IMR-90 (cell line): ENCODE measurements around the gene BRK1. TPM values are rescaled to one million over a fixed set of nuclear protein-coding genes. Genes with fewer than 3 reads are reported as not detected.

Source experiments
- ATAC-seq: fragments of 200-7000 bp; cut with Tn5 transposase; 2 replicates; pipeline ENCODE4 v1.9.1; 2020; ENCODE audit warnings: low read depth, mild to moderate bottlenecking, moderate library complexity
- BruUV-seq: library from RNA; stranded (reverse); fragments of 400-500 nt; replicated peaks from 2 replicates; lab custom pipeline; 2021; lab: Mats Ljungman, UMichigan
- CTCF ChIA-PET: fragments of 300-600 bp; formaldehyde crosslinking; extraction: SDS; loops from one replicate; lab custom pipeline; 2021; ENCODE audit warnings: antibody characterized with exemption; lab: Yijun Ruan, JAX
- POLR2A ChIA-PET: fragments of 300-600 bp; sonication (Branson Sonifier 250); formaldehyde crosslinking; loops from one replicate; lab custom pipeline; 2022; ENCODE audit warnings: antibody characterized with exemption; ENCODE audit not compliant: unreplicated experiment; lab: Charles Lee
- DNase-seq: peaks from one replicate; pipeline ENCODE4 v3.0.0; 2013
- H2AFZ ChIP-seq: replicated peaks from 2 replicates; pipeline ENCODE3; 2013; ENCODE audit warnings: low read length, mild to moderate bottlenecking; ENCODE audit not compliant: poor library complexity
- H2AK5ac ChIP-seq: 2 replicates; pipeline ENCODE4 v1.6.1; 2013; ENCODE audit warnings: low read depth, low read length, inconsistent platforms
- H2AK9ac ChIP-seq: replicated peaks from 2 replicates; pipeline ENCODE3; 2013; ENCODE audit warnings: mild to moderate bottlenecking, low read depth, low read length, moderate library complexity; ENCODE audit not compliant: poor library complexity
- H2BK120ac ChIP-seq: 2 replicates; pipeline ENCODE4 v1.6.1; 2013; ENCODE audit warnings: low read depth, low read length, inconsistent platforms
- H2BK15ac ChIP-seq: 3 replicates; pipeline ENCODE4 v1.6.1; 2013; ENCODE audit warnings: low read depth, low read length, inconsistent platforms
- H2BK20ac ChIP-seq: 2 replicates; pipeline ENCODE4 v1.6.1; 2013; ENCODE audit warnings: low read depth, mild to moderate bottlenecking, inconsistent platforms, low read length, moderate library complexity
- H2BK5ac ChIP-seq: 2 replicates; pipeline ENCODE4 v1.6.1; 2013; ENCODE audit warnings: mild to moderate bottlenecking, low read depth, low read length, inconsistent platforms; ENCODE audit not compliant: poor library complexity, severe bottlenecking
- H3K14ac ChIP-seq: replicated peaks from 2 replicates; pipeline ENCODE4 v1.6.1; 2013; ENCODE audit warnings: low read depth, low read length, inconsistent platforms
- H3K18ac ChIP-seq: 2 replicates; pipeline ENCODE4 v1.6.1; 2013; ENCODE audit warnings: low read depth, low read length, control low read depth
- H3K23ac ChIP-seq: 2 replicates; pipeline ENCODE4 v1.6.1; 2013; ENCODE audit warnings: low read depth, low read length, inconsistent platforms
- H3K27ac ChIP-seq: 2 replicates; pipeline ENCODE4 v1.5.1; 2013; ENCODE audit warnings: mild to moderate bottlenecking, control low read depth, low read length; ENCODE audit not compliant: insufficient read depth
- H3K27me3 ChIP-seq: 2 replicates; pipeline ENCODE4 v1.6.1; 2013; ENCODE audit warnings: low read length; ENCODE audit not compliant: control insufficient read depth, insufficient read depth
- H3K36me3 ChIP-seq: 2 replicates; pipeline ENCODE4 v1.6.1; 2013; ENCODE audit warnings: low read length, mixed read lengths; ENCODE audit not compliant: control insufficient read depth, insufficient read depth
- H3K4ac ChIP-seq: 2 replicates; pipeline ENCODE4 v1.6.1; 2013; ENCODE audit warnings: low read depth, low read length, inconsistent platforms
- H3K4me1 ChIP-seq: 2 replicates; pipeline ENCODE4 v1.6.1; 2013; ENCODE audit warnings: low read length, mixed read lengths; ENCODE audit not compliant: control insufficient read depth, insufficient read depth
- H3K4me2 ChIP-seq: 2 replicates; pipeline ENCODE4 v1.6.1; 2013; ENCODE audit warnings: low read depth, mild to moderate bottlenecking, control low read depth, low read length, moderate library complexity
- H3K4me3 ChIP-seq: 2 replicates; pipeline ENCODE4 v1.5.1; 2013; ENCODE audit warnings: low read depth, mild to moderate bottlenecking, control low read depth, low read length, moderate library complexity; ENCODE audit not compliant: insufficient read depth
- H3K56ac ChIP-seq: 2 replicates; pipeline ENCODE4 v1.6.1; 2013; ENCODE audit warnings: low read length, inconsistent platforms; ENCODE audit not compliant: insufficient read depth; ENCODE audit errors: extremely low read depth
- H3K79me1 ChIP-seq, 2 experiments: 2 replicates each; pipeline ENCODE4 v1.6.1; 2013; ENCODE audit warnings: low read length in 2 of 2, inconsistent platforms in 1 of 2, low read depth in 1 of 2
- H3K9ac ChIP-seq: 2 replicates; pipeline ENCODE4 v1.6.1; 2013; ENCODE audit warnings: low read depth, low read length, control low read depth
- H3K9me1 ChIP-seq: 2 replicates; pipeline ENCODE4 v1.6.1; 2013; ENCODE audit warnings: low read length, inconsistent platforms; ENCODE audit not compliant: insufficient read depth
- H3K9me3 ChIP-seq: 2 replicates; pipeline ENCODE4 v1.6.1; 2013; ENCODE audit warnings: low read length; ENCODE audit not compliant: control insufficient read depth, insufficient read depth
- H4K20me1 ChIP-seq: 2 replicates; pipeline ENCODE4 v1.6.1; 2013; ENCODE audit warnings: low read length, inconsistent platforms; ENCODE audit not compliant: insufficient read depth
- H4K5ac ChIP-seq: 2 replicates; pipeline ENCODE4 v1.6.1; 2013; ENCODE audit warnings: mild to moderate bottlenecking, low read depth, low read length, control low read depth
- H4K8ac ChIP-seq, 2 experiments: 2 replicates each; pipeline ENCODE4 v1.6.1; 2013; ENCODE audit warnings: low read depth in 2 of 2, low read length in 2 of 2, control low read depth in 1 of 2, inconsistent platforms in 1 of 2
- H4K91ac ChIP-seq: 2 replicates; pipeline ENCODE4 v1.6.1; 2013; ENCODE audit warnings: low read depth, low read length, inconsistent platforms; ENCODE audit not compliant: insufficient read depth
- CEBPB ChIP-seq: IDR thresholded peaks from 2 replicates; pipeline ENCODE4 v1.6.1; 2012; ENCODE audit warnings: low read depth, low read length, improper control_type of control experiment
- CTCF ChIP-seq: conservative IDR thresholded peaks from 2 replicates; pipeline ENCODE4 v1.5.1; 2012; ENCODE audit warnings: mild to moderate bottlenecking, low read depth, low read length, improper control_type of control experiment
- ELK1 ChIP-seq: fragments of 150-350 bp; IDR thresholded peaks from 2 replicates; pipeline ENCODE4 v1.6.1; 2016; ENCODE audit warnings: low read depth, mild to moderate bottlenecking, low read length, moderate library complexity, borderline replicate concordance
- FOS ChIP-seq: fragments of 150-350 bp; IDR thresholded peaks from 2 replicates; pipeline ENCODE4 v1.6.1; 2016; ENCODE audit warnings: low read depth, low read length
- MAZ ChIP-seq: IDR thresholded peaks from 2 replicates; pipeline ENCODE4 v1.6.1; 2012; ENCODE audit warnings: low read depth, mild to moderate bottlenecking, low read length, improper control_type of control experiment, moderate library complexity, borderline replicate concordance
- MXI1 ChIP-seq: IDR thresholded peaks from 2 replicates; pipeline ENCODE4 v1.6.1; 2012; ENCODE audit warnings: low read depth, mild to moderate bottlenecking, low read length, moderate library complexity, borderline replicate concordance
- NFE2L2 ChIP-seq: fragments of 150-350 bp; IDR thresholded peaks from 2 replicates; pipeline ENCODE4 v1.6.1; 2016; ENCODE audit warnings: low read depth, mild to moderate bottlenecking, low read length
- RCOR1 ChIP-seq: IDR thresholded peaks from 2 replicates; pipeline ENCODE4 v1.6.1; 2012; ENCODE audit warnings: mild to moderate bottlenecking, low read length, improper control_type of control experiment; ENCODE audit not compliant: insufficient replicate concordance
- SMC3 ChIP-seq: fragments of 150-350 bp; IDR thresholded peaks from 2 replicates; pipeline ENCODE4 v1.6.1; 2016; ENCODE audit warnings: low read depth, mild to moderate bottlenecking, antibody characterized with exemption, low read length, moderate library complexity
- USF2 ChIP-seq: fragments of 150-350 bp; IDR thresholded peaks from 2 replicates; pipeline ENCODE4 v1.6.1; 2017; ENCODE audit warnings: mild to moderate bottlenecking, antibody characterized with exemption, low read length, low read depth
- WGBS, 2 experiments: methylation state at CpG; one replicate each; pipeline versions ENCODE4 v1.1.5 to v1.1.7; 2013; ENCODE audit warnings: missing lambda C conversion rate in 2 of 2; ENCODE audit not compliant: insufficient read length in 1 of 2; ENCODE audit errors: extremely low coverage in 2 of 2; 5-methylcytosine and 5-hydroxymethylcytosine counted together
- dilution Hi-C: fragments of 300-500 bp; cut with HindIII; formaldehyde crosslinking; loops from one replicate; pipeline ENCODE4 v1.14.3; 2018; ENCODE audit warnings: low sequenced_read_pairs; ENCODE audit not compliant: unreplicated experiment
- in situ Hi-C: fragments of 300-500 bp; cut with MboI; formaldehyde crosslinking; loops from 3 replicates; pipeline ENCODE4 v1.14.3; 2019; ENCODE audit warnings: low sequenced_read_pairs, inconsistent platforms, mixed read lengths
- intact Hi-C: fragments of 100-400 bp; cut with micrococcal nuclease; formaldehyde crosslinking; loops from 2 replicates; pipeline ENCODE4 v1.10.0; 2022
- polyA plus RNA-seq, 3 experiments: library from polyadenylated mRNA; depleted of rRNA; stranded (reverse); fragments of >200 nt; gene quantifications; 2 replicates each; pipeline ENCODE4 v1.2.3, GENCODE V29; 2012; ENCODE audit warnings: low replicate concordance in 1 of 3
- total RNA-seq: library from RNA; depleted of rRNA; stranded (reverse); fragments of >200 nt; gene quantifications from 2 replicates; pipeline ENCODE4 v1.2.3, GENCODE V29; 2012

Gene BRK1
- total and polyA plus RNA-seq, 2 of the 4 experiments (the other 2 are of a cell fraction) = 81.4 to 235 TPM

GRCh38 chr3:10155123-10155472 is 39.6 kb downstream of the BRK1 start:
- no peak overlapping the region for H3K18ac ChIP-seq
- TF ChIP-seq MAZ (no peak), ELK1 (no peak), USF2 (no peak), CEBPB (no peak), RCOR1 (no peak), CTCF (no peak), NFE2L2 (no peak), MXI1 (no peak), FOS (no peak), SMC3 (no peak)
- H2BK20ac ChIP-seq = no peak overlapping the region
- no CpG with 5 or more reads among the region's 4 CpGs for WGBS, 2 experiments
- H3K14ac ChIP-seq = no peak overlapping the region
- ChIA-PET CTCF (no interaction called here), POLR2A (no interaction called here)
- peaks cover 2 to 4% of the 10 kb centered on the region in 2 experiments; a peak in 3 of 4 replicates for H3K79me1 ChIP-seq
- no peak overlapping the region for H2AK5ac ChIP-seq
- in situ Hi-C loops = no loop called here
- intact Hi-C loops = no loop called here
- no peak overlapping the region for H2BK5ac ChIP-seq
- no peak for DNase-seq
- no peak overlapping the region for H3K4ac ChIP-seq
- H3K4me1 ChIP-seq = no peaks in the 10 kb centered on the region
- no peak overlapping the region for H4K5ac ChIP-seq
- H3K9me1 ChIP-seq = no peaks in the 10 kb centered on the region
- no peak overlapping the region for H2AK9ac ChIP-seq
- ATAC-seq = no peak
- peaks cover 21% of the 10 kb centered on the region for H3K36me3 ChIP-seq
- H3K56ac ChIP-seq = no peak overlapping the region
- no peaks in the 10 kb centered on the region for H3K27me3 ChIP-seq
- H4K20me1 ChIP-seq = peaks cover 3% of the 10 kb centered on the region; the same call in 1 of the 2 replicates
- H4K8ac ChIP-seq = no peak overlapping the region
- H3K27ac ChIP-seq = no peak overlapping the region
- H3K23ac ChIP-seq = no peak overlapping the region
- H2BK15ac ChIP-seq = no peak overlapping the region
- no peak overlapping the region for H2AFZ ChIP-seq
- no peak overlapping the region for H3K4me3 ChIP-seq
- no peak overlapping the region for H2BK120ac ChIP-seq
- no TSS peak for BruUV-seq
- H3K9ac ChIP-seq = no peak overlapping the region
- H3K4me2 ChIP-seq = no peak overlapping the region
- no peak overlapping the region for H4K91ac ChIP-seq
- H3K9me3 ChIP-seq = no peaks in the 10 kb centered on the region
- dilution Hi-C loops = no loop called here
